Uterine smooth muscle cell (primary cell): ENCODE data around the gene OR5K1. TPM values are rescaled to one million over a fixed set of nuclear protein-coding genes. Genes with fewer than 3 reads are reported as not detected.

ENCODE experiments used
- total RNA-seq: library from RNA; depleted of rRNA; stranded (reverse); fragments of >200 nt; gene quantifications from 2 replicates; pipeline ENCODE4 v1.2.3, GENCODE V29; 2014

The OR5K1 gene
- not detected in 2 replicates for total RNA-seq

DNA sequence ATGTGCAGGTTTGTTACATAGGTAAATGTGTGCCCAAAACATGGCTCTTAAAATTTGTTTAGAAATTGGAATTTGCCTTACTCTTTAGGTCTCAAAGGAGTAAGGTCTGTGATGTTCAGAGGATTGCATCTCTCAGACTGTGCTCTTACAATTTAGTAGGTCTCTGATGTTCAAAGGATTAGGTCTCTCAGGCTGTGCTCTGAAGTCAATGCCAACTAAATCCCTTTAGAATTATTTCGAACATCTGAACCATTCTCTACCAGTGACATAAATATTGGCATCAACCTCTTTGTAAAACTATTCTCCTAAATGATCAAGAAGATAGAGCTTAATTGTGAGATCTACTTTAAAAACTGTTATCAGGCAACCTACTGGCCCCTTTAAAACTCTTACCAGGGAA lies at the start of gene OR5K1:
Gene OR5K1 (plus strand): TSS at position 301 of the 400 bp plus-strand sequence. CDS start 6,376 bp downstream, outside the sequence.

DNA sequence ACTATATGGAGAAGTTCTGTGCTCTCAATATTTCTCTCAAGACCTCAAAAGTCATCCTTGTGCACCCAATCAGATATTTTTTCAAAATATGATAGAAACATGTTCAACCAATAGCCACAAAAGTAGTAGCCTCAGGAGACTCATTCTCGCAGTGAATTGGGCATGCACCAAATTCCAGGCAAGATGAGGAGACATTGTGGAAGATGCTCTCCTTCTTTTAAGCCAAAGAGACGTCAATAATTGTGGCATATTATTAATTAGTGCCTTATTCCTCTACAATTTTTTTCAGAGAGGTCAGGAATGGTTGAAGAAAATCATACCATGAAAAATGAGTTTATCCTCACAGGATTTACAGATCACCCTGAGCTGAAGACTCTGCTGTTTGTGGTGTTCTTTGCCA lies 34.4 kb downstream of the OR5K1 start, which contains the start of gene OR5K2:
Gene OR5K2 (plus strand): TSS at position 301 of the 400 bp plus-strand sequence. CDS start 0 bp downstream, at position 301.

Other genes with a start within 250 kb of the OR5K1 start
- not detected in 2 replicates for gene OR5H6, start 199.0 kb upstream of the OR5K1 start, total RNA-seq
- not detected in 2 replicates for gene OR5H2, start 180.7 kb upstream of the OR5K1 start, total RNA-seq
- not detected in 2 replicates for gene OR5K4, start 109.3 kb upstream of the OR5K1 start, total RNA-seq
- gene OR5K3, start 72.5 kb upstream of the OR5K1 start, total RNA-seq, result not detected in 2 replicates
- gene OR5K2, start 34.5 kb downstream of the OR5K1 start, total RNA-seq, result not detected in 2 replicates
- 117 and 120 TPM in 2 replicates for gene CLDND1, start 59.7 kb downstream of the OR5K1 start, total RNA-seq
- not detected in 2 replicates for gene GPR15, start 68.8 kb downstream of the OR5K1 start, total RNA-seq
- gene CPOX, start 130.4 kb downstream of the OR5K1 start, total RNA-seq, result 29.6 and 31.3 TPM in 2 replicates